Liver (tissue), 9 donors: ENCODE measurements around the gene MOV10L1. TPM values are rescaled to one million over a fixed set of nuclear protein-coding genes. Genes with fewer than 3 reads are reported as not detected.
A peak's percentile ranks its signal among the peaks of the same experiment; 100 is the strongest.

Experiments
- DNase-seq: peaks from one replicate; pipeline ENCODE4 v3.0.0-alpha.2; 2017; ENCODE audit warnings: low spot score
- H3K27ac ChIP-seq, 2 donors: one replicate each; pipeline ENCODE4 v1.7.0; 2013; ENCODE audit warnings: inconsistent platforms in 2 of 2, low read length in 2 of 2, control low read depth in 1 of 2, low read depth in 1 of 2, mild to moderate bottlenecking in 1 of 2
- H3K27me3 ChIP-seq, 4 donors: one replicate each; pipeline versions ENCODE4 v1.6.1 to v1.7.0; 2013; ENCODE audit warnings: low read length in 3 of 4, inconsistent platforms in 1 of 4, mild to moderate bottlenecking in 1 of 4, moderate library complexity in 1 of 4; ENCODE audit not compliant: control insufficient read depth in 4 of 4, insufficient read depth in 4 of 4
- H3K36me3 ChIP-seq, 4 donors: one replicate each; pipeline versions ENCODE4 v1.6.1 to v1.7.0; 2013; ENCODE audit warnings: low read length in 3 of 4, mild to moderate bottlenecking in 3 of 4, low read depth in 1 of 4, moderate library complexity in 1 of 4; ENCODE audit not compliant: control insufficient read depth in 4 of 4, insufficient read depth in 3 of 4
- H3K4me1 ChIP-seq, 4 donors: one replicate each; pipeline versions ENCODE4 v1.6.1 to v1.7.0; 2013; ENCODE audit warnings: low read length in 3 of 4, mild to moderate bottlenecking in 3 of 4, moderate library complexity in 1 of 4; ENCODE audit not compliant: control insufficient read depth in 4 of 4, insufficient read depth in 4 of 4
- H3K4me3 ChIP-seq, 3 donors: one replicate each; pipeline versions ENCODE4 v1.6.1 to v1.7.0; 2013; ENCODE audit warnings: low read length in 3 of 3, control low read depth in 1 of 3, low read depth in 1 of 3, mild to moderate bottlenecking in 1 of 3
- H3K9ac ChIP-seq, 2 donors: one replicate each; pipeline ENCODE4 v1.7.0; 2013; ENCODE audit warnings: low read length in 2 of 2, mild to moderate bottlenecking in 2 of 2, moderate library complexity in 2 of 2, control low read depth in 1 of 2, low read depth in 1 of 2
- H3K9me3 ChIP-seq, 4 donors: one replicate each; pipeline versions ENCODE4 v1.6.1 to v1.7.0; 2013; ENCODE audit warnings: low read length in 3 of 4; ENCODE audit not compliant: control insufficient read depth in 4 of 4
- EGR1 ChIP-seq, 2 donors: IDR thresholded peaks; 2 replicates each; pipeline ENCODE4 v1.6.1; 2016 to 2018; ENCODE audit warnings: antibody characterized with exemption in 2 of 2, low read depth in 2 of 2
- FOXA1 ChIP-seq: IDR thresholded peaks from 2 replicates; pipeline ENCODE4 v1.6.1; 2016; ENCODE audit warnings: antibody characterized with exemption
- FOXA2 ChIP-seq: IDR thresholded peaks from 2 replicates; pipeline ENCODE4 v1.6.1; 2016; ENCODE audit warnings: antibody characterized with exemption
- GABPA ChIP-seq, 2 donors: IDR thresholded peaks in 1 of 2; conservative IDR thresholded peaks in 1 of 2; 2 replicates each; pipeline ENCODE4 v1.6.1; 2016; ENCODE audit warnings: antibody characterized with exemption in 2 of 2, mild to moderate bottlenecking in 1 of 2, moderate library complexity in 1 of 2
- HNF4A ChIP-seq, 2 donors: conservative IDR thresholded peaks; 2 replicates each; pipeline ENCODE4 v1.6.1; 2016; ENCODE audit warnings: antibody characterized with exemption in 2 of 2, mild to moderate bottlenecking in 2 of 2
- HNF4G ChIP-seq: IDR thresholded peaks from 2 replicates; pipeline ENCODE4 v1.6.1; 2016; ENCODE audit warnings: antibody characterized with exemption
- JUND ChIP-seq, 2 donors: IDR thresholded peaks; 2 replicates each; pipeline ENCODE4 v1.6.1; 2016; ENCODE audit warnings: antibody characterized with exemption in 2 of 2
- NR2F2 ChIP-seq: IDR thresholded peaks from 2 replicates; pipeline ENCODE4 v1.6.1; 2016; ENCODE audit warnings: antibody characterized with exemption
- RXRA ChIP-seq, 2 donors: IDR thresholded peaks; 2 replicates each; pipeline ENCODE4 v1.6.1; 2017 to 2018; ENCODE audit warnings: antibody characterized with exemption in 2 of 2, mild to moderate bottlenecking in 1 of 2
- SP1 ChIP-seq: IDR thresholded peaks from 2 replicates; pipeline ENCODE4 v1.6.1; 2018; ENCODE audit warnings: antibody characterized with exemption, mild to moderate bottlenecking
- TAF1 ChIP-seq: conservative IDR thresholded peaks from 2 replicates; pipeline ENCODE4 v1.6.1; 2016; ENCODE audit warnings: antibody characterized with exemption, mild to moderate bottlenecking
- YY1 ChIP-seq: IDR thresholded peaks from 2 replicates; pipeline ENCODE4 v1.6.1; 2016; ENCODE audit warnings: antibody characterized with exemption, mild to moderate bottlenecking
- WGBS: extraction: QIAGEN DNeasy Blood & Tissue Kit; methylation state at CpG from one replicate; pipeline ENCODE4 v1.1.7; 2013; 5-methylcytosine and 5-hydroxymethylcytosine counted together
- polyA plus RNA-seq, 2 donors: library from polyadenylated mRNA; stranded (reverse) in 1 of 2; unstranded in 1 of 2; fragments of 200-250 nt in 1 of 2; fragments of >200 nt in 1 of 2; fragmentation: Nextera tagmentation in 1 of 2; extraction: Ambion mirVana in 1 of 2; gene quantifications; one replicate each; pipeline versions ENCODE4 v1.2.1 to v1.2.3, GENCODE V29; 2013 to 2015
- total RNA-seq, 2 donors: library from RNA; depleted of rRNA; stranded (reverse); fragments of >200 nt; gene quantifications; one replicate each; pipeline ENCODE4 v1.2.3, GENCODE V29; 2014
- TF ChIP-seq, protein P1 (sequence below): IDR thresholded peaks from 2 replicates; pipeline ENCODE4 v1.6.1; 2016; ENCODE audit warnings: antibody characterized with exemption
- TF ChIP-seq, protein P2 (sequence below): IDR thresholded peaks from 2 replicates; pipeline ENCODE4 v1.6.1; 2016; ENCODE audit warnings: antibody characterized with exemption
- TF ChIP-seq, protein P3 (sequence below): IDR thresholded peaks from 2 replicates; pipeline ENCODE4 v1.6.1; 2016; ENCODE audit warnings: antibody characterized with exemption, mild to moderate bottlenecking
- TF ChIP-seq, protein P4 (sequence below): fragments of 150-350 bp; IDR thresholded peaks from 2 replicates; pipeline ENCODE4 v1.5.1; 2017; ENCODE audit warnings: improper control_type of control experiment, low read depth, low read length; ENCODE audit not compliant: missing input control
- TF ChIP-seq, protein P5 (sequence below): IDR thresholded peaks from 2 replicates; pipeline ENCODE4 v1.6.1; 2016; ENCODE audit warnings: antibody characterized with exemption
- donor health status: healthy.
- donor health status: healthy.
- donor health status: healthy.
- donor health status: healthy.
- donor health status: healthy.

Gene MOV10L1
- under 1 TPM; 0.17 to 0.47 TPM for total RNA-seq
- under 1 TPM; 0.07 to 0.18 TPM for polyA plus RNA-seq

DNA sequence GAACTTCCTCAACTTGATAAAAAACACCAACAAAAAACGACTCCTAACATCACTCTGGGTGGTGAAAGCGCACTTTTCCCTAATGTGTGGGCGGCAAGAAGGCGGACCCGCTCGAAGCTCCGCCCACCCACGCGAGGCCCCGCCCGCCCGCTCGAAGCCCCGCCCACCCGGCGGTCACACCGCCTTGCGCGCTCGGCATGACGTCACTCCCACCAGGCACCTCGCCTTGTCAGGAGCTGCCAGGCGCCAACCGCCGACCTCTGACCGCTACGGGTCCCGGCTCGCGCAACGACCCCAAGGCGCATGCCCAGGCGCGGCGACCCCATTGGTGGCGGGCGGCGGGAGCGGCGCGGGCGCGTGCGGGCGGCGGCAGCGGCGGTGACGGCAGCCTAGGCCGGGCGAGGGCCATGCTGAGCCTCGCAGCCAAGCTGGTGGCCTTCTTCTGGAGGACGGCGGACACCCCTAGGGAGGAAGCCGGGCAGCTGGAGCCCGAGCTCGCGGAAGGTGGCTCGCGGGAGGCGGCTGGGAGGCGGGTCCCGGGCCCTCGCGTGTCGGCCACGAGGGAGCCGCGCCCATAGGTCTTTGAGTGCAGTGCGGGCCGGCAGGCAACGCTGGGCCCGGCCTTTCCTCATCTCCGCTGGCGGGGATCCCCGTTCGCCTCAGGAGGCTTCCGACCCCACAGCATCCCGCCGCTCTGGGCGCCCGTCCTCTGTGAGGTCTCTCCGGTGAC is at the start of gene MOV10L1:
Gene MOV10L1, plus strand, starts transcription at position 325 of the 730 bp plus-strand sequence. Its CDS starts 83 bp downstream, at position 408.
- H3K9me3 ChIP-seq, result no peaks in the 10 kb centered on the region
- peak; percentile 59 for DNase-seq
- H3K9ac ChIP-seq, result no peak within 1 kb of the TSS

DNA sequence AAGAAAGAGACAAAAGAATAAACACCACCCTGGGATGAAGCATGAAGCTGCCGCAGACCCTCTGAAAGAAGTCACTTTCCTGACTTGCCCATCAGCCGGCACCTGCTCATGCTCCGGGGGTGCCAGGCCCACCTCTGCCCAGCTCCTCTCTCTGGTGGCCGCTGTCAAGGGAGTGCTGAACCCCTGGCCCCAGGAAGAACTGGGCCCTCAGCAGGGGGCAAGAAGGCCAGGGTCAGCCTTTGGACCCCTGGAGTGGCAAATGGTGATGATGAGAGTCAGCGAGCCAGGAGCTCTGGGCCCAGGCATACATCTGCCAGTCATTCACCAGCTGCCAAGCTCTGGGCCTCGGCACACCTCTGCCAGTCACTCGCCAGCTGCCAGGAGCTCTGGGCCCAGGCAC is 49.1 kb upstream of the MOV10L1 start:
- Histone ChIP-seq H3K9me3 (peaks cover 0 to 2% (median 0%) of the 10 kb centered on the region in 4 donors), H3K9ac (no peak overlapping the region), H3K36me3 (no peaks in the 10 kb centered on the region), H3K27me3 (no peaks in the 10 kb centered on the region), H3K4me1 (no peaks in the 10 kb centered on the region), H3K27ac (no peak overlapping the region), H3K4me3 (no peak overlapping the region)
- DNase-seq, result no peak
- 91% methylated on average over 7 of the region's 7 CpGs for WGBS
- TF ChIP-seq YY1 (no peak), FOXA1 (no peak), TAF1 (no peak), JUND (IDR thresholded peaks at IDR 0.05) (no peak), NR2F2 (no peak), FOXA2 (no peak)

More for the DNA sequence above, at the start of gene MOV10L1:
- H3K27ac ChIP-seq, result no peak within 1 kb of the TSS
- no peaks in the 10 kb centered on the region for H3K27me3 ChIP-seq
- no peak for TF ChIP-seq FOXA1
- TF ChIP-seq EGR1 (IDR thresholded peaks at IDR 0.05; ENCODE audit: low read depth in 2 of 2), result no peak
- no peaks in the 10 kb centered on the region for H3K4me1 ChIP-seq
- H3K36me3 ChIP-seq, result no peaks in the 10 kb centered on the region
- 42% methylated on average over 83 of the region's 83 CpGs for WGBS
- H3K4me3 ChIP-seq, result no peak within 1 kb of the TSS

DNA sequence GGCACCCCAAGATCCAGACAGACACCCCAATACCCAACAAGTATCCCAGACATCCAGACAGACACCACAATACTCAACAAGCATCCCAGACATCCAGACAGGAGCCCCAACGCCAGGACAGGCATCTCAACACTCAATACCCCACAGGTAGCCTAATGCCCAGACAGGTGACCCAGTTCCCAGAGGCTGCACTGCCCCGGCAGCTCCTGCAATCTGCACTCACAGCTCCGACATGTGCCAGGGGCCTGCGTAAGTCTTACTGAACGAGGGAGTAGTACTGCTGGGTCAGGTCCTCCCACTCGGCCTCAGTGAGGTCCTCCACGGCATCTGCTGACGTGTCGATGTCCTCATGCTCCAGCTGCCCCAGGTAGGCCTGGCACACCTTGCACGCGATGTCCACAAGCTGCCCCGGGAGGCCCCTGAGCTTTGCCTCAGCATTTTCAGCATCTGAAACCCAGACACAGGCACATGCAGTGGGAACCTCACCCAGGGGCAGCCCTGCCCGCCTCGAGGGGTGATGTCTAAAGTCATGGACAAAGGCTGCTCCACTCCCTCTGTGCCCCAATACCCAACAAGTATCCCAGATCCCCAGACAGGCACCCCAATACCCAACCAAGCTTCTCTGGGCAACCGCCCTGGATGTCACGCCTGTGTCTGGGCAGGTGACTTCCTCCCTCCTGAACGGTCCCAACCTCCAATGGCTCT is 48.3 kb upstream of the MOV10L1 start:
- DNase-seq, result no peak
- Histone ChIP-seq H3K9me3 (peaks cover 0 to 2% (median 0%) of the 10 kb centered on the region in 4 donors), H3K9ac (no peak overlapping the region), H3K27ac (no peak overlapping the region), H3K36me3 (no peaks in the 10 kb centered on the region), H3K4me1 (no peaks in the 10 kb centered on the region), H3K4me3 (no peak overlapping the region), H3K27me3 (no peaks in the 10 kb centered on the region)
- TF ChIP-seq HNF4A (conservative IDR thresholded peaks at IDR 0.05) (no peak), FOXA2 (no peak), EGR1 (IDR thresholded peaks at IDR 0.05; ENCODE audit: low read depth in 2 of 2) (no peak), JUND (IDR thresholded peaks at IDR 0.05) (no peak), TAF1 (no peak), HNF4G (no peak), SP1 (no peak), NR2F2 (no peak), RXRA (IDR thresholded peaks at IDR 0.05) (no peak), GABPA (IDR thresholded peaks at IDR 0.05 in 1 of 2, conservative IDR thresholded peaks at IDR 0.05 in 1 of 2) (no peak), YY1 (no peak)
- TF ChIP-seq, protein P1, sequence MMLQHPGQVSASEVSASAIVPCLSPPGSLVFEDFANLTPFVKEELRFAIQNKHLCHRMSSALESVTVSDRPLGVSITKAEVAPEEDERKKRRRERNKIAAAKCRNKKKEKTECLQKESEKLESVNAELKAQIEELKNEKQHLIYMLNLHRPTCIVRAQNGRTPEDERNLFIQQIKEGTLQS, result no peak
- TF ChIP-seq, protein P2, sequence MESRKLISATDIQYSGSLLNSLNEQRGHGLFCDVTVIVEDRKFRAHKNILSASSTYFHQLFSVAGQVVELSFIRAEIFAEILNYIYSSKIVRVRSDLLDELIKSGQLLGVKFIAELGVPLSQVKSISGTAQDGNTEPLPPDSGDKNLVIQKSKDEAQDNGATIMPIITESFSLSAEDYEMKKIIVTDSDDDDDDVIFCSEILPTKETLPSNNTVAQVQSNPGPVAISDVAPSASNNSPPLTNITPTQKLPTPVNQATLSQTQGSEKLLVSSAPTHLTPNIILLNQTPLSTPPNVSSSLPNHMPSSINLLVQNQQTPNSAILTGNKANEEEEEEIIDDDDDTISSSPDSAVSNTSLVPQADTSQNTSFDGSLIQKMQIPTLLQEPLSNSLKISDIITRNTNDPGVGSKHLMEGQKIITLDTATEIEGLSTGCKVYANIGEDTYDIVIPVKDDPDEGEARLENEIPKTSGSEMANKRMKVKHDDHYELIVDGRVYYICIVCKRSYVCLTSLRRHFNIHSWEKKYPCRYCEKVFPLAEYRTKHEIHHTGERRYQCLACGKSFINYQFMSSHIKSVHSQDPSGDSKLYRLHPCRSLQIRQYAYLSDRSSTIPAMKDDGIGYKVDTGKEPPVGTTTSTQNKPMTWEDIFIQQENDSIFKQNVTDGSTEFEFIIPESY, result no peak
- TF ChIP-seq, protein P3, sequence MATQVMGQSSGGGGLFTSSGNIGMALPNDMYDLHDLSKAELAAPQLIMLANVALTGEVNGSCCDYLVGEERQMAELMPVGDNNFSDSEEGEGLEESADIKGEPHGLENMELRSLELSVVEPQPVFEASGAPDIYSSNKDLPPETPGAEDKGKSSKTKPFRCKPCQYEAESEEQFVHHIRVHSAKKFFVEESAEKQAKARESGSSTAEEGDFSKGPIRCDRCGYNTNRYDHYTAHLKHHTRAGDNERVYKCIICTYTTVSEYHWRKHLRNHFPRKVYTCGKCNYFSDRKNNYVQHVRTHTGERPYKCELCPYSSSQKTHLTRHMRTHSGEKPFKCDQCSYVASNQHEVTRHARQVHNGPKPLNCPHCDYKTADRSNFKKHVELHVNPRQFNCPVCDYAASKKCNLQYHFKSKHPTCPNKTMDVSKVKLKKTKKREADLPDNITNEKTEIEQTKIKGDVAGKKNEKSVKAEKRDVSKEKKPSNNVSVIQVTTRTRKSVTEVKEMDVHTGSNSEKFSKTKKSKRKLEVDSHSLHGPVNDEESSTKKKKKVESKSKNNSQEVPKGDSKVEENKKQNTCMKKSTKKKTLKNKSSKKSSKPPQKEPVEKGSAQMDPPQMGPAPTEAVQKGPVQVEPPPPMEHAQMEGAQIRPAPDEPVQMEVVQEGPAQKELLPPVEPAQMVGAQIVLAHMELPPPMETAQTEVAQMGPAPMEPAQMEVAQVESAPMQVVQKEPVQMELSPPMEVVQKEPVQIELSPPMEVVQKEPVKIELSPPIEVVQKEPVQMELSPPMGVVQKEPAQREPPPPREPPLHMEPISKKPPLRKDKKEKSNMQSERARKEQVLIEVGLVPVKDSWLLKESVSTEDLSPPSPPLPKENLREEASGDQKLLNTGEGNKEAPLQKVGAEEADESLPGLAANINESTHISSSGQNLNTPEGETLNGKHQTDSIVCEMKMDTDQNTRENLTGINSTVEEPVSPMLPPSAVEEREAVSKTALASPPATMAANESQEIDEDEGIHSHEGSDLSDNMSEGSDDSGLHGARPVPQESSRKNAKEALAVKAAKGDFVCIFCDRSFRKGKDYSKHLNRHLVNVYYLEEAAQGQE, result no peak
- TF ChIP-seq, protein P4, sequence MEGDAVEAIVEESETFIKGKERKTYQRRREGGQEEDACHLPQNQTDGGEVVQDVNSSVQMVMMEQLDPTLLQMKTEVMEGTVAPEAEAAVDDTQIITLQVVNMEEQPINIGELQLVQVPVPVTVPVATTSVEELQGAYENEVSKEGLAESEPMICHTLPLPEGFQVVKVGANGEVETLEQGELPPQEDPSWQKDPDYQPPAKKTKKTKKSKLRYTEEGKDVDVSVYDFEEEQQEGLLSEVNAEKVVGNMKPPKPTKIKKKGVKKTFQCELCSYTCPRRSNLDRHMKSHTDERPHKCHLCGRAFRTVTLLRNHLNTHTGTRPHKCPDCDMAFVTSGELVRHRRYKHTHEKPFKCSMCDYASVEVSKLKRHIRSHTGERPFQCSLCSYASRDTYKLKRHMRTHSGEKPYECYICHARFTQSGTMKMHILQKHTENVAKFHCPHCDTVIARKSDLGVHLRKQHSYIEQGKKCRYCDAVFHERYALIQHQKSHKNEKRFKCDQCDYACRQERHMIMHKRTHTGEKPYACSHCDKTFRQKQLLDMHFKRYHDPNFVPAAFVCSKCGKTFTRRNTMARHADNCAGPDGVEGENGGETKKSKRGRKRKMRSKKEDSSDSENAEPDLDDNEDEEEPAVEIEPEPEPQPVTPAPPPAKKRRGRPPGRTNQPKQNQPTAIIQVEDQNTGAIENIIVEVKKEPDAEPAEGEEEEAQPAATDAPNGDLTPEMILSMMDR, result no peak
- TF ChIP-seq, protein P5, sequence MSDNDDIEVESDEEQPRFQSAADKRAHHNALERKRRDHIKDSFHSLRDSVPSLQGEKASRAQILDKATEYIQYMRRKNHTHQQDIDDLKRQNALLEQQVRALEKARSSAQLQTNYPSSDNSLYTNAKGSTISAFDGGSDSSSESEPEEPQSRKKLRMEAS, result no peak
- WGBS, result 87% methylated on average over 17 of the region's 17 CpGs
